Fibroblast of lung (primary cell): ENCODE data around the gene PTPRM. TPM values are rescaled to one million over a fixed set of nuclear protein-coding genes. Genes with fewer than 3 reads are reported as not detected.

Source experiments
- DNase-seq, 2 donors: peaks; one replicate each; pipeline versions ENCODE4 v3.0.0 to v3.0.0-alpha.2; 2010; ENCODE audit warnings: low read depth in 2 of 2
- H2AFZ ChIP-seq: 2 replicates; pipeline ENCODE4 v1.5.1; 2012; ENCODE audit warnings: low read length, control low read depth, inconsistent platforms
- H3K27ac ChIP-seq: 2 replicates; pipeline ENCODE4 v1.5.1; 2011; ENCODE audit warnings: low read length, control low read depth; ENCODE audit not compliant: insufficient read depth
- H3K27me3 ChIP-seq: 2 replicates; pipeline ENCODE4 v1.5.1; 2011; ENCODE audit warnings: mild to moderate bottlenecking, low read length; ENCODE audit not compliant: control insufficient read depth, insufficient read depth
- H3K36me3 ChIP-seq: 2 replicates; pipeline ENCODE4 v1.5.1; 2011; ENCODE audit warnings: low read length; ENCODE audit not compliant: control insufficient read depth, insufficient read depth
- H3K4me1 ChIP-seq: 2 replicates; pipeline ENCODE4 v1.5.1; 2011; ENCODE audit warnings: low read length; ENCODE audit not compliant: control insufficient read depth, insufficient read depth; ENCODE audit errors: extremely low read depth
- H3K4me2 ChIP-seq: 2 replicates; pipeline ENCODE4 v1.5.1; 2011; ENCODE audit warnings: low read length, control low read depth; ENCODE audit not compliant: insufficient read depth; ENCODE audit errors: extremely low read depth
- H3K4me3 ChIP-seq, 4 experiments: fragments of 200-600 bp in 1 of 4; sonication (generic) in 1 of 4; replicated peaks in 1 of 4; 2 replicates each; pipeline ENCODE4 v1.5.1; 2011 to 2016; ENCODE audit warnings: low read length in 4 of 4, low read depth in 3 of 4, mild to moderate bottlenecking in 3 of 4, control low read depth in 2 of 4, inconsistent platforms in 1 of 4, mixed read lengths in 1 of 4; ENCODE audit not compliant: insufficient read depth in 1 of 4; ENCODE audit errors: control extremely low read depth in 1 of 4
- H3K79me2 ChIP-seq: 2 replicates; pipeline ENCODE4 v1.5.1; 2012; ENCODE audit warnings: mild to moderate bottlenecking, low read length, inconsistent platforms; ENCODE audit not compliant: control insufficient read depth, insufficient read depth
- H3K9ac ChIP-seq: 2 replicates; pipeline ENCODE4 v1.5.1; 2011; ENCODE audit warnings: mild to moderate bottlenecking, low read length, control low read depth; ENCODE audit not compliant: insufficient read depth
- H3K9me3 ChIP-seq: 2 replicates; pipeline ENCODE4 v1.5.1; 2012; ENCODE audit warnings: low read depth, low read length; ENCODE audit not compliant: control insufficient read depth, insufficient read depth
- H4K20me1 ChIP-seq: 2 replicates; pipeline ENCODE4 v1.5.1; 2011; ENCODE audit warnings: low read length; ENCODE audit not compliant: control insufficient read depth, insufficient read depth; ENCODE audit errors: extremely low read depth
- EZH2 ChIP-seq: IDR thresholded peaks from 2 replicates; pipeline ENCODE4 v1.5.1; 2012; ENCODE audit warnings: low read length, control low read depth, mild to moderate bottlenecking; ENCODE audit errors: missing control alignments
- polyA plus RNA-seq, 2 donors: library from polyadenylated mRNA; depleted of rRNA in 1 of 2; stranded (reverse) in 1 of 2; unstranded in 1 of 2; fragments of >200 nt; gene quantifications; 2 replicates each; pipeline ENCODE4 v1.2.1, GENCODE V29; 2011 to 2012; ENCODE audit warnings: missing spikeins in 1 of 2
- total RNA-seq: library from RNA; depleted of rRNA; stranded (reverse); fragments of >200 nt; gene quantifications from 2 replicates; pipeline ENCODE4 v1.2.1, GENCODE V29; 2014
- TF ChIP-seq, protein P1 (sequence below), 2 donors: IDR thresholded peaks in 1 of 2; conservative IDR thresholded peaks in 1 of 2; 1 replicate in 1 of 2; 2 replicates in 1 of 2; pipeline ENCODE4 v1.5.1; 2011 to 2012; ENCODE audit warnings: low read length in 2 of 2, control low read depth in 1 of 2, inconsistent platforms in 1 of 2, low read depth in 1 of 2, mild to moderate bottlenecking in 1 of 2

Gene PTPRM
- total and polyA plus RNA-seq, 2 donors (not counting 1 experiment from before 2014, with no cell fraction given): 86.6 to 87.0 TPM

DNA sequence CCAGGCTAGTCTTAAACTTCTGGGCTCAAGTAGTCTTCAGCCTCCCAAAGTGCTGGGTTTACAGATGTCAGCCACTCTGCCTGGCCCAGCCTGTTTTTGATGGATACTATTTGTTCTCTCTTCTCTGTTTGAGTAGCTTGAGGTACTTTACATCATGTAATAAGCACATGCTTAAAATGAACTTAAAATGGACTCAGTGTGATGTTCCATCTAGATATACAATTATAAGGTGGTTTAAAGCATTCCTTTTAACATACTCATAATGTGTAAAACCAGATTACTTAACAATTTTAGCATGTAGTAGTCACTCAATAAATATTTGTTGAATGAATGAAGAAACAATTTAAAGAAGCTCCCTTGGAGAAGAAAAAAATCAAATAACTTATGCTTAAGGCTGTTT is 9.6 kb downstream of the PTPRM start:
- no peak for TF ChIP-seq EZH2
- TF ChIP-seq, protein P1, sequence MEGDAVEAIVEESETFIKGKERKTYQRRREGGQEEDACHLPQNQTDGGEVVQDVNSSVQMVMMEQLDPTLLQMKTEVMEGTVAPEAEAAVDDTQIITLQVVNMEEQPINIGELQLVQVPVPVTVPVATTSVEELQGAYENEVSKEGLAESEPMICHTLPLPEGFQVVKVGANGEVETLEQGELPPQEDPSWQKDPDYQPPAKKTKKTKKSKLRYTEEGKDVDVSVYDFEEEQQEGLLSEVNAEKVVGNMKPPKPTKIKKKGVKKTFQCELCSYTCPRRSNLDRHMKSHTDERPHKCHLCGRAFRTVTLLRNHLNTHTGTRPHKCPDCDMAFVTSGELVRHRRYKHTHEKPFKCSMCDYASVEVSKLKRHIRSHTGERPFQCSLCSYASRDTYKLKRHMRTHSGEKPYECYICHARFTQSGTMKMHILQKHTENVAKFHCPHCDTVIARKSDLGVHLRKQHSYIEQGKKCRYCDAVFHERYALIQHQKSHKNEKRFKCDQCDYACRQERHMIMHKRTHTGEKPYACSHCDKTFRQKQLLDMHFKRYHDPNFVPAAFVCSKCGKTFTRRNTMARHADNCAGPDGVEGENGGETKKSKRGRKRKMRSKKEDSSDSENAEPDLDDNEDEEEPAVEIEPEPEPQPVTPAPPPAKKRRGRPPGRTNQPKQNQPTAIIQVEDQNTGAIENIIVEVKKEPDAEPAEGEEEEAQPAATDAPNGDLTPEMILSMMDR (conservative IDR thresholded peaks at IDR 0.05 in 1 of 2, IDR thresholded peaks at IDR 0.05 in 1 of 2; ENCODE audit: low read depth in 1 of 2, low read length in 2 of 2): no peak
- Histone ChIP-seq H3K79me2 (peaks cover 5% of the 10 kb centered on the region), H4K20me1 (no peaks in the 10 kb centered on the region), H2AFZ (no peak overlapping the region), H3K9me3 (no peaks in the 10 kb centered on the region), H3K9ac (no peak overlapping the region), H3K4me3 (no peak overlapping the region), H3K4me2 (peak overlapping the region; percentile 35), H3K36me3 (no peaks in the 10 kb centered on the region), H3K27ac (peak overlapping the region; percentile 60), H3K4me1 (peaks cover 20% of the 10 kb centered on the region), H3K27me3 (no peaks in the 10 kb centered on the region)
- peak; percentile 8 to 80 for DNase-seq

DNA sequence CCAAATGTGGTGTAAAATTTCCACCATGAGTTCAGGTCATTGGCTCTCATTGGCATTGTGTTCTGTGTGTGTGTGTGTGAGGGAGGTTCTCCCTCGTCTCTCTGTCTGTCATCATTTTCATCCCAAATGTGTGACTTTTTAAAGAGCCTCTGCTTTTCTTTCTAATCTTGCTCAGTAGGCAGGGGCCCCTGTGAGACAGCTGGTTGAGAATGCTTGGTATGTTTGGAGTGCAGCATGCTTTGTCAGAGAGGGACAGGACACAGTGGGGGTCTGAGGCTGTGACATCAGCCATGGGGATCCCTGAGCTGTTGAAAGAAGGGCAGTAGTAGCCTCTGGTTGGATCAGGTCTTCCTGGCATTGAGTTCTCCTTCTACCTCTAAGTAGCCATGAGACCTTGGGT is 10.6 kb downstream of the PTPRM start:
- peaks cover 5% of the 10 kb centered on the region for H3K79me2 ChIP-seq
- H3K27ac ChIP-seq: peak overlapping the region; percentile 15

GRCh38 chr18:7579176-7579917 is 12.2 kb downstream of the PTPRM start:
- Histone ChIP-seq H2AFZ (no peak overlapping the region), H3K27ac (no peak overlapping the region), H3K9me3 (no peaks in the 10 kb centered on the region), H3K9ac (no peak overlapping the region), H4K20me1 (no peaks in the 10 kb centered on the region), H3K79me2 (no peaks in the 10 kb centered on the region), H3K4me2 (no peak overlapping the region), H3K36me3 (no peaks in the 10 kb centered on the region), H3K4me3 (no peak overlapping the region), H3K27me3 (no peaks in the 10 kb centered on the region), H3K4me1 (peaks cover 17% of the 10 kb centered on the region)
- TF ChIP-seq EZH2: no peak
- TF ChIP-seq, protein P1 (conservative IDR thresholded peaks at IDR 0.05 in 1 of 2, IDR thresholded peaks at IDR 0.05 in 1 of 2; ENCODE audit: low read depth in 1 of 2, low read length in 2 of 2): no peak
- peak in 1 of 2 donors; percentile 27 for DNase-seq

More for the DNA sequence above, 10.6 kb downstream of the PTPRM start:
- peaks cover 20% of the 10 kb centered on the region for H3K4me1 ChIP-seq
- H2AFZ ChIP-seq: no peak overlapping the region
- no peaks in the 10 kb centered on the region for H3K36me3 ChIP-seq
- no peaks in the 10 kb centered on the region for H3K9me3 ChIP-seq
- no peak overlapping the region for H3K9ac ChIP-seq
- no peaks in the 10 kb centered on the region for H3K27me3 ChIP-seq
- peak overlapping the region; percentile 7 for H3K4me2 ChIP-seq
- H4K20me1 ChIP-seq: no peaks in the 10 kb centered on the region
- TF ChIP-seq, protein P1 (conservative IDR thresholded peaks at IDR 0.05 in 1 of 2, IDR thresholded peaks at IDR 0.05 in 1 of 2; ENCODE audit: low read depth in 1 of 2, low read length in 2 of 2): no peak
- TF ChIP-seq EZH2: no peak
- H3K4me3 ChIP-seq: no peak overlapping the region
- peak; percentile 5 to 84 for DNase-seq
